ENCODE results near the gene SMIM17. TPM values are rescaled to one million over a fixed set of nuclear protein-coding genes. Genes with fewer than 3 reads are reported as not detected.

The SMIM17 gene
- total and polyA plus RNA-seq, 11 donors, result 0.24 to 0.72 (median 0.34) TPM; not detected in 5

- intact Hi-C loops (cut with DNase I), result loop anchor here in 1 of 10 donors (5.0 to 10.0 kb wide), 2 partner anchors 56 to 156 kb away; partner anchors contain the start of gene ZNF471
- WGBS, 4 donors, result 92 to 95% (median 94%) methylated on average over 3 of the region's 3 CpGs
Measured at GRCh38 chr19:56661248-56661647, 18.3 kb downstream of the SMIM17 start.

GRCh38 chr19:56663931-56664500 is 21.1 kb downstream of the SMIM17 start:
- Histone ChIP-seq H3K9me3 (peaks cover 0 to 27% (median 0%) of the 10 kb centered on the region in 12 donors), H3K4me3 (no peak overlapping the region), H3K4me1 (peaks cover 0 to 10% (median 3%) of the 10 kb centered on the region in 12 donors), H3K27me3 (no peaks in the 10 kb centered on the region), H3K27ac (no peak overlapping the region), H3K36me3 (peaks cover 0 to 34% (median 19%) of the 10 kb centered on the region in 9 donors)
- WGBS, 4 donors, result 85 to 93% (median 87%) methylated on average over 58 to 60 of the region's 60 CpGs
- intact Hi-C loops (cut with DNase I), result loop anchor here in 1 of 10 donors (5.0 to 10.0 kb wide), 2 partner anchors 53 to 159 kb away; partner anchors contain the start of gene ZNF471
- DNase-seq (no peak), ATAC-seq (peak in 1 of 4 donors; percentile 11)
- no peak for TF ChIP-seq POLR2A (IDR thresholded peaks at IDR 0.05)
- TF ChIP-seq CTCF (IDR thresholded peaks at IDR 0.05), result no peak

More at GRCh38 chr19:56661248-56661647, 18.3 kb downstream of the SMIM17 start:
- DNase-seq, result no peak
- Histone ChIP-seq H3K9me3 (peaks cover 0 to 33% (median 0%) of the 10 kb centered on the region in 12 donors), H3K4me1 (peaks cover 0 to 10% (median 3%) of the 10 kb centered on the region in 12 donors), H3K36me3 (peaks cover 0 to 34% (median 19%) of the 10 kb centered on the region in 9 donors), H3K27ac (no peak overlapping the region), H3K27me3 (no peaks in the 10 kb centered on the region), H3K4me3 (no peak overlapping the region)
- TF ChIP-seq POLR2A (IDR thresholded peaks at IDR 0.05) (no peak), CTCF (IDR thresholded peaks at IDR 0.05) (no peak)
- ATAC-seq, result no peak

- no peak overlapping the region for H3K4me3 ChIP-seq
- peak in 1 of 4 donors; percentile 8 for ATAC-seq
- intact Hi-C loops (cut with DNase I), result loop anchor here in 1 of 10 donors (5.0 to 10.0 kb wide), 2 partner anchors 53 to 160 kb away; partner anchors contain the start of gene ZNF471
- DNase-seq, result no peak
- peaks cover 0 to 34% (median 19%) of the 10 kb centered on the region in 9 donors for H3K36me3 ChIP-seq
- no peak overlapping the region for H3K27ac ChIP-seq
- H3K9me3 ChIP-seq, result peaks cover 0 to 27% (median 0%) of the 10 kb centered on the region in 12 donors
- no peaks in the 10 kb centered on the region for H3K27me3 ChIP-seq
- H3K4me1 ChIP-seq, result peaks cover 0 to 10% (median 3%) of the 10 kb centered on the region in 12 donors
- WGBS, 4 donors, result 85 to 91% (median 87%) methylated on average over 26 to 43 of the region's 43 CpGs
- no peak for TF ChIP-seq POLR2A (IDR thresholded peaks at IDR 0.05)
- no peak for TF ChIP-seq CTCF (IDR thresholded peaks at IDR 0.05)
Measured at GRCh38 chr19:56664511-56664910, 21.6 kb downstream of the SMIM17 start.

GRCh38 chr19:56667311-56667870 is 24.4 kb downstream of the SMIM17 start:
- WGBS, 4 donors, result 68 to 87% (median 70%) methylated on average over 4 to 6 of the region's 6 CpGs
- no peak overlapping the region for H3K27ac ChIP-seq
- TF ChIP-seq CTCF (IDR thresholded peaks at IDR 0.05) (no peak), POLR2A (IDR thresholded peaks at IDR 0.05) (no peak)
- no peak for ATAC-seq
- H3K9me3 ChIP-seq, result peaks cover 0 to 17% (median 0%) of the 10 kb centered on the region in 12 donors
- intact Hi-C loops (cut with DNase I), result loop anchor here in 2 of 10 donors (5.0 to 10.0 kb wide), 2 partner anchors 70 to 163 kb away; partner anchors contain the start of genes ZNF471 (in 1 of the 2) and ZNF71 (in 1 of the 2)
- peaks cover 0 to 20% (median 12%) of the 10 kb centered on the region in 12 donors for H3K4me1 ChIP-seq
- H3K36me3 ChIP-seq, result peaks cover 0 to 26% (median 18%) of the 10 kb centered on the region in 9 donors
- DNase-seq, result no peak
- no peak overlapping the region for H3K4me3 ChIP-seq
- H3K27me3 ChIP-seq, result no peaks in the 10 kb centered on the region
